Measurements from ENCODE around the gene SMC6.

- TF ChIP-seq CTCF (IDR thresholded peaks at IDR 0.05) (no peak), POLR2AphosphoS5 (IDR thresholded peaks at IDR 0.05) (no peak)
Measured at GRCh38 chr2:17617955-17618354, 135.7 kb downstream of the SMC6 start.

Data from breast epithelium (tissue), 3 donors.